ENCODE results near the gene GFER.

The GFER gene

DNA sequence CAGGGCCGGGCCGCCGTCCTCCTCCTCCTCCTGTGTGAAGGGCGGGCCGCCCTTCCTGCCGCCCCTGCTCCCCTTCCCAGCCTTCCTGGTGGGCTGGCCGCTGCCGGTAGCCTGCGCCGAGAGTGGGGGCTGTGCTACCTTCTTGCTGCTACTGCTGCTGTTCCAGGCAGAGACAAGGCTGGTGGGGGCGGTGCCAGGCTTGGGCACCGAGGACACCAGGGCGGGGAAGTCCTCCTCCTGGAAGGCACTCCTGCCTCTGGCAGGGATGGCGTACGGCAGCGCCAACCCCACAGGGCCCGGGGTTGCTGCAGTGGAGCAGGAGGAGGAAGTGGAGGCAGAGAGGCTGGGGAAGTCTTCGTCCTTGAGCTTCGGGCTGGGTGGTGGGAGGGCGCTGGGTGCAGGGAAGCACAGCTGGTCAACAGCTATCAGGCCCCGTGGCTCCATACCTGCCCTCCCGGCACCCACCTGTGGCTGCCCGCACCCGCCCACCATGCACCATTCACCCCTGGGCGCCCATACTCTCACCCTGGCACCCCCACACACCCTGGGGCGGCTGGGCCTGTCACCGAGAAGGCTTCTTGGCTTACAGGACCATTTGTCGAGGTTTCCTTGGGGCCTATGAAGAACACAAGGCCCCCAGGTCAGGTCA is 16.0 kb downstream of the GFER start:
- no peak for TF ChIP-seq CTCF (conservative IDR thresholded peaks at IDR 0.05)

GRCh38 chr16:2001035-2001434 is 17.0 kb downstream of the GFER start:
- no peak for TF ChIP-seq CTCF (conservative IDR thresholded peaks at IDR 0.05)
- no peak overlapping the region for H3K27ac ChIP-seq

More for the DNA sequence above, 16.0 kb downstream of the GFER start:
- no peak overlapping the region for H3K27ac ChIP-seq

DNA sequence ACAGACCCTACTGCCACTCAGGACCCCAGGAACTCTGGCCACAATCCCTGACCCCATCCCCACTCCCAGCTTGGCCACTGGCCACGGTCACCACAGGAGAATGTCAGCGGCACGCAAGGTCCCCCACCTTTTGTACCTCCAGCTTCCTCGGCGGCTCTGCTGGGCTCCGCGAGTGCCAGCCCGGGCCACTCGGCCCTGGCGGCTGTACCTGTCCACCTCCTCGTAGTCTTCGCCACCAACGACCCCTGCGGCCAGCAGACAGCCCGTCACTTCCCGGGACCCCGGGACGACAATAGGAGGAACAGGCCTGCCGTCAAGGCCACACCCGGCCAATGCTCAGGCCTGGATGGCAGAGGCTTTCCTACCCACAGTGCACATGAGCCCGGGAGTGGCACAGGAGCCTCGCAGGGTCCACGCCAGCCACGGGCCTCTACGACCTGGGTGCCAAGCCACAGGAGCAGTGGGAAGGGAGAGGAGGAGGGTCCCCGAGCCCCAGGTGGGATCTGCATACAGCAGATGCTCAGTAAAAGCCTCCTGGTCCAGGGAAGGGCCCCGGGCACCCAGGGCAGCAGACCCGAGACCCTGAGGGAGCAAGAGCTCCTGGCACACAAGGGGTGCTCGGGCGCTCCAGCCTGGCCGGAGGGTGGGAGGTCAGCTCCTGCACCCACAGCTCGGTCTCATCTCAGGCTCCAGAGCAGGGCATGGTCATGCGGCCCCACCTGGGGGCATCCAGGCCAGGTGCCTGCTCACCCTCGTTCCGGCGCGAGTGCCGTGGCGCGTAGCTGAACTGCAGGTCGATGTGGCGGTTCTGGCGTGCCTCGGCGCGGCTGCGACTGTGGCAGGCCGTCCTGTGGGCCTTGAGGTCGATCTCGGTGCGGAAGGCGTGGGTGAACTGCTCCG is 17.7 kb downstream of the GFER start:
- no peak overlapping the region for H3K27ac ChIP-seq
- no peak for TF ChIP-seq CTCF (conservative IDR thresholded peaks at IDR 0.05)

GRCh38 chr16:2002406-2003230 is 18.6 kb downstream of the GFER start:
- no peak overlapping the region for H3K27ac ChIP-seq
- TF ChIP-seq CTCF (conservative IDR thresholded peaks at IDR 0.05): no peak

DNA sequence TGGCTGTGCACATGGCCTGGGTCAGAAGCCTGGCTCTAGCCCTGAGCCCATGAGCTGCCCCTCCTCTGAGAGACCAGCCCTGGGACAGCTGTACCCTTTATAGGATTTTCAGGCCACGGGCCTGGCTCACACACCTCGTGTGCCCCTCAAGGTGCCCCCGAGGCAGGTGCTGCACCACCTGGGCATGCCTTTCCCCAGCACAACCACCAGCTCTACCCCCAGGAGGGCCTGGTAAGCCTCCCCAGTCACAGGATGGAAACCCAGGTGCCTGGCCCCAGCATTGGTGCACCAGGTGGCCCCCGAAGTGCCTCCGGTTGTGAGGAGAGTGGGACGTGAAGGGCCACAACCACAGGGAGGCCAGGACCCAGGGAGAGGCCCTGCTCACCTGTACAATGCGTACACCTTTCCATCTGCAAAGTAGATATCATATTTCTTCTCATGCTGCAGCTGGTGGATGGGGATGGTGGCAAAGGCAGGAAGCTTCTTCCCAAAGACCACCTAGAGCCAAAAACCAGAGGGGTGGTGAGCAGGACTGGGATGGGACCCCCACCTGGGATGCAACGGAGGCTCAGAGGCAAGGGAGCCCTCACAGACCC is 19.3 kb downstream of the GFER start:
- H3K27ac ChIP-seq: peak overlapping the region; percentile 67; the same call in 1 of the 2 replicates
- no peak for TF ChIP-seq CTCF (conservative IDR thresholded peaks at IDR 0.05)

DNA sequence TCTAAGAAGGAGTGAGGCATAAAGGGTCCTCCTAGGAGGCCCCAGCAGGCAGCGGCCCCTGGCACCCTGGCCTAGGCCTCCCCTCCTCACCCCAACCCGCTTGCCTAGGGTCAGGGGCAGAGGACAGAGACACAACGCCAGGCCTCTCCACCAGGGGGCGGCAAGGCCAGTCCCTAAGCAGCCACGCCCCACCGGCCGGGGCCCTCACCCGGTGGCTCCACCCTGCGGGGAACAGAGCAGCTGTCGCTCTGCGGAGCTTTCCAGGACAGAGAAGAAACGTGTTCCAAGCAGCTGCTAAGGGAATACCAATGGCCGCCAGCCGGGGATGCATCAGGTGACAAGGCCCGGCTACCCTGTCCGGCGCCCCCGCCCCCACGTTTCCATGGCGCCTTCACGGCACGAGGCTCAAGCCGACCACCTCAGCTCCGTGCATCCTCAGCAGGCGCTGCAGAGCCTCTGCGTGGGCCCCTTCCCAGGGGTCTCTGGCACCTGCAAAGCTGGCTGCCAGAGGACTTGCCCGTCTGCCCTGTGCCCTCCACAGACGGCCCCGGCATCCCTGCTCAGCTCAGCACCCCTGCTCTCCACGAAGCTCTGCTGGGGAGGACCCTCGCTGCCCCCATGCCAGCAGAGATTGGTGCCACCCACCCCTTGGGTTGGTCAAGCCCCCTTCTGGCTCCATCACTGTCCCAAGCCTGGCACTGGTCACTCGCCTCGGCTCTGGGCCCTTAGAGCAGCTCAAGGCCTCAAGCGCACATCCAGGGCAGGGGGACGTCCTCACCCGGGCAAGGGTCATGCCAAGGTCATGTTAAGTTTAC is 20.0 kb downstream of the GFER start:
- H3K27ac ChIP-seq: peak overlapping the region; percentile 67
- TF ChIP-seq CTCF (conservative IDR thresholded peaks at IDR 0.05): peak; percentile 91
